CD4-positive, alpha-beta T cell treated with Interleukin-12 subunit alpha and Interleukin-12 subunit beta, for 1 hour (primary cell): ENCODE measurements around the gene HTR7.

Experiments
- DNase-seq: peaks from one replicate; pipeline ENCODE4 v3.0.0-alpha.2; 2020

HTR7 gene

GRCh38 chr10:90732581-90732980 is 125.3 kb downstream of the HTR7 start:
- no peak for DNase-seq

DNA sequence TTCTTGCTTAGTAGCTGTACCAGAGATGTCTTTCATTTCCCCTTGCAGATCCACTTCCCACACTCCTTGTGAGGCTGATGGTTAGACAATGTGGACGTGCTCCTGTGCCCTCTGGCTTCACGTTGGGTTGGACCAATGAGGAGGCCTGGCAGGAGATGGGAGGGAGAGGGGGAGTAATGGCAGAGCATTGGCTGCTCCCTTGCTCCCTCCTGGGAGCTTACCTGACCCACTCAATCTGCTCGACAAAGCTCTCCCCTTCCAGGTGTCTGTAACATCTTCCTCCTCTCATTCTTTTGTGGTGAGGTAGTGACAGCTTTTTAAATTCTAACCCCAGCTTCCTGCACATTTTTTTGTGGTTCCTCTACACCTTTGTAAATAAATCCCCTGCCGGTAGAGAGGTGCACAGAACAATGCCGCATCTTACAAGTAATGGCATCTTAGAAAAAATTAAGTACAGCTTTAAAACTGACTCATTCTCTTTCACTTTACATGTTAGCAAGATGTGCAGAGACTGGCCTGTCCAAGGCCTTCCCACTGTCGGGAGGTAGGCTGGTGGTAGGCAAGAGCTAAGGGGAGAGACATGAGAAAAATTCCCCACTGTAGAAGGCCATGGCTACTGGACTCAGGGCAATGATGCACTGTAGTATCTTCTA is 134.3 kb downstream of the HTR7 start:
- DNase-seq: no peak

GRCh38 chr10:90722832-90723231 is 135.0 kb downstream of the HTR7 start:
- DNase-seq: no peak

DNA sequence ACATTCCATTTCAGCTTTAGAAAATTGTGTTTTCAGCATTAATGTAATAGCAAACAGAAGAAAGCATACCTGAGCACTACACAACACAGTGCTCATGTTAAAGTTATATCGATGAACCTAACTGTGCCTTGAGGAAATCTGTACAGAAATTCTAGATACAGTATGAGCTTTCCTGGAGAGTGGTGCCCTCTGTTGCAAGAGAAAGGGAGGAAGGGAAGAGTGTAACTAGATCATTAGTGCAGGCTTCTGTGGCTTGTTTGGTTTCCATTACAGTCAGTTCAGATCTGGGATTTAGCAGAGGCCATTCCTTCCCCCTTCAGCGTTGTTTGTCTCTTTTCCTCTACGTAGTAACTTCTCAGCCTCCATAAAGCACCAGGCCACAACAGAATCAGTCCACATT is 139.7 kb downstream of the HTR7 start:
- DNase-seq: no peak

DNA sequence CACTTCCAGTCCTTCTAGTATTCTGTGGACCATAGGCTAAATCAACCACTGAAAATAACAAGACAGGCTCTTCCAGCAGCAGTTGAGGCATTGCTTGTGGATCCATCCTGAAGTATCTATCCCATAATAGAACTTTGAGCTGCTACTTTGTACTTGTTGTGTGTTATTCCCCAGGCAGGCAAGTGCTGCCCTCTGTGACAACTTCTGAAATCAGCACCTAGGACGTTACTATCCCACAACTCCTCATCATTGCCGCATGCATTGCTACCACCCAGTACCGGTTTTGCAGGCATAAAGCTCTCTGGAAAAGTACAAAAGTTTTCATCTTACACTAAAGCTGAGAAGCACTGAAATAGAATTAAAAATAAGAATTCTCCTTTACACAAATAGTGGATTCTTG is 145.3 kb downstream of the HTR7 start:
- DNase-seq: no peak

- no peak for DNase-seq
Observed at GRCh38 chr10:90709727-90710126, 148.1 kb downstream of the HTR7 start.

GRCh38 chr10:90707657-90708056 is 150.2 kb downstream of the HTR7 start:
- no peak for DNase-seq

GRCh38 chr10:90701428-90701827 is 156.4 kb downstream of the HTR7 start:
- DNase-seq: no peak

DNA sequence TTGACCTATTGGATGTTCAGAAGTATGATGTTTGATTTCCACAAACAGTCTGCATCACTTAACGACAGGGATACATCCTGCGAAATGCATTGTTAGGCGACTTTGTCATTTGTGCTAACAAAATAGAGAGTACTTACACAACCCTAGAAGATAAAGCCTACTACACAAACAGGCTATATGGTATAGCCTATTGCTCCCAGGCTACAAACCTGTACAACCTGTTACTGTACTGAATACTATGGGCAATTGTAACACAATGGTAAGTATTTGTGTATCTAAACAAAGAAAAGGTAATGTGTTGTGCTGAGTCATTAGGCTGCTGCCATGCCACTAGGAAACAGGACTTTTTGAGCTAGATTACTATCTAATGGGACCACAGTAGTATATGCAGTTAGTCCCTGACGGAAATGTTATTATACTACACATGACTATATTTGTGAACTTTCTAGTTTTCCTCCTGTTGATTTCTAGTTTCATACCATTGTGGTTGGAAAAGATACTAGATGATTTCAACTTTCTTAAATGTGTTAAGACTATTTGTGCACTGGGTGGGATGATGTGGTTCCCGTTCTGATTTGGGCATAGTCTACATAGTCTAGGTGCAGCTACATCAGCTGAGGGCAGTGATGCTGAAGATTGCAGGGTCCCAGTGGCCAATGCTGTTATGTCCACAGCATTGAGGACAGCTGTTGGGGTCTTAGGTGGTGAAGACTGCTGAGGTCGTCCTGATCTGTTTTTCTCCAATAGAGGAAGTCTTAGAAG is 161.7 kb downstream of the HTR7 start:
- no peak for DNase-seq
